Right renal cortex interstitium (tissue), 3 donors: Measurements from ENCODE around the gene EMC6. TPM values are rescaled to one million over a fixed set of nuclear protein-coding genes. Genes with fewer than 3 reads are reported as not detected.
"Not testable (repeated sequence)": the region's sequence is repeated elsewhere in the genome, so short reads cannot be mapped to it uniquely, and the experiment has no call there.

Source experiments
- DNase-seq, 3 donors: peaks; one replicate each; pipeline ENCODE4 v3.0.0-alpha.2; 2013; ENCODE audit warnings: low read depth in 3 of 3, low spot score in 2 of 3
- polyA plus RNA-seq, 3 donors: library from polyadenylated mRNA; unstranded; fragments of 120-200 nt; gene quantifications; one replicate each; pipeline ENCODE4 v1.2.1, GENCODE V29; 2013; ENCODE audit not compliant: insufficient read length in 3 of 3

Gene EMC6
- polyA plus RNA-seq, 3 donors = 22.8 to 26.7 (median 26.4) TPM

- DNase-seq = no peak
Observed at GRCh38 chr17:3679531-3680126, 11.0 kb downstream of the EMC6 start.

- no peak for DNase-seq
Observed at GRCh38 chr17:3681057-3681456, 12.4 kb downstream of the EMC6 start.

GRCh38 chr17:3681565-3681964 lies 13.0 kb downstream of the EMC6 start:
- no peak for DNase-seq

DNA sequence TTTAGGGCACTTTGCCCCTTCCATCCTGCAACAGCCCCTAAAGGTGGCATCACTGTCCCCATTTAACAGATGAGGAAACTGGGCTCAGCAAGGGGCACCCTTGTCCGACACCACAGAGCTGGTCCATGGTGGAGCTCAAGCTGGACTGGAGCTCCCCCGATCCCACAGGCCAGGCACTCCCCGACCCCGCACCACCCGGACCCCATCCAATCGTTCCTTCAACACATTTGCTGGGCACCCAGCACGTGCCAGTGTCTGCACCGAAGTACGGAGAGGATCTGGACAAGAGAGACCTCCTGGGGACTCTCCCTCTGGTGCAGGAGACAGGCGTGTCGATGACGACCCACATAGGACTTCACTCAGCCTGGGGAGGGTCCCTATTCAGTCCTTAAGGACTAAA lies 13.4 kb downstream of the EMC6 start:
- no peak for DNase-seq

- DNase-seq = no peak
Observed at GRCh38 chr17:3683054-3683511, 14.5 kb downstream of the EMC6 start.

GRCh38 chr17:3685174-3685573 lies 16.6 kb downstream of the EMC6 start:
- DNase-seq = no peak

DNA sequence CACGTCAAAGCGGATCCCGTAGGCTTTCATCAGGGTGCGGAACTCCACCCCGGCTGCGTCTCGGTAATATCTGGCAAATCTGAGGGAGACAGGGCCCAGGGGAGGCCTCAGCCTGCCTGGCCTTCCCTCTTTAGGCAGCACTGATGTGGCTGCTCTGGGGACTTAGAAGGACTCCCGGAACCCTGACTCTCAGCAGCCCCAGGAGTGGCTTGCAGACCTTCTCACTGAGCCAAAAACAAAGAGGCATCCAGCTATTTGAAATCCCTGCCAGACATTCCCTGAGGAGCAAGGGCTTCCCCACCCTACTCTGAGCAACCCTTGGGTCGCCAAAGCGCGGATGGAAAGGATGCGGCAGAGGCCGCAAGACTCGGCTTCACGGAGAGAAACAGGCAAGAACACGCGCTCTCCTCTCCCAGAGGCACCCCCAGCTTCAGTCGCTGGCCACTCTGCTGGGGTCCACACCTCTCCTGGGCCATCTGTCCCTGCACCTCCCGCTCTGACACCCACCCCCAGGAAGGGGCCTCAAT lies 19.5 kb downstream of the EMC6 start:
- DNase-seq = no peak

DNA sequence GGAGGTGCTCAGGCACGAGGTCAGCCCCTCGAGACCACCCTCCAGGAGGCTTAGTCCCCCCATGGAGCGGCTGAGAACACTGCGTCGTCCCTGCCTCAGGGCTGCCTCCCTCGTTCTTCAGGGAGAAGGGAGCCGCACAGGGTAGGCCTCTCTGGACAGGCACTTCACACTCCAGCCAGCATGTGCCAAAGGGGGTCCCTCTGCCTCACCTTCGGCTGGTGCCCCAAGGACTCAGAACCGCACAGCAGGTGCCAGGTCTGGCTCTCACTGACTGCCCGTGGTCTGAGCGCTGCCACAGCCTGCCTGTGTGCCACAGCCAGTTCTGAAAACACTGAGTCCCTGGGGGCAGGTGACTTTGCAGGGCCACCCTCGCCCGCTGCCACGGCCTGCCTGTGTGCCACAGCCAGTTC lies 20.2 kb downstream of the EMC6 start:
- DNase-seq = no peak

- no peak for DNase-seq
Observed at GRCh38 chr17:3689262-3690093, 20.9 kb downstream of the EMC6 start.

DNA sequence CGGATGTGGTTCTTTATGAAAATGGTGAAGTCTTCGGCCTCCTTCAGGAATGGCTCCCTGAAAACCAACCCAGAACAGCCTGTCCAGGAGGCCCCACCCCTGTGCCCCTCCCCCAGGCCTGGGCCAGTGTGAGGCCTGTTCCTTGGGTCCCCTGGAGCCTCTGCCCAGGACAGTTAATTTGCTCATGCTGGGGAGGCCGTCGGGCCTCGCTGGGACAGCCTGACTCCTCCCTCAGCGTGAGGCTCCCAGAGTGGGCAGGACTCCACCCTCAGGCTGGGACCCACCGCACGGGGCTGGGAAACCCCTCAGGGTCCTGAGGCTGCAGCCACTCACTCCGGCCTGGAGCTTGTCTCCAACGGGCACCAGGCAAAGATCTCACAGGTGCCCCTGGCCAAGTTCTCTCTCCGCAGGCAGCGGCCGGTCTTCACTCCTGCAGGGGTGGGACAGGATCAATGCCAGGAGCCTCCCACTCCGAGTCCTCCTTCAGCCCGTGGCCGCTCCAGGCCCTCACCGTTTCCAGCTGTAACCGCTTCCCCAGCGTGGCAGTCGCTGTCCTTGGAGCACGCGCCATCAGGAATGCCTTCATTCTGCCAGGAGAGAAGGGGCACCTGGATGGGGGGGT lies 21.6 kb downstream of the EMC6 start:
- no peak for DNase-seq

- no peak for DNase-seq
Observed at GRCh38 chr17:3691617-3692067, 23.0 kb downstream of the EMC6 start.

- no peak for DNase-seq
Observed at GRCh38 chr17:3692346-3692745, 23.7 kb downstream of the EMC6 start.

DNA sequence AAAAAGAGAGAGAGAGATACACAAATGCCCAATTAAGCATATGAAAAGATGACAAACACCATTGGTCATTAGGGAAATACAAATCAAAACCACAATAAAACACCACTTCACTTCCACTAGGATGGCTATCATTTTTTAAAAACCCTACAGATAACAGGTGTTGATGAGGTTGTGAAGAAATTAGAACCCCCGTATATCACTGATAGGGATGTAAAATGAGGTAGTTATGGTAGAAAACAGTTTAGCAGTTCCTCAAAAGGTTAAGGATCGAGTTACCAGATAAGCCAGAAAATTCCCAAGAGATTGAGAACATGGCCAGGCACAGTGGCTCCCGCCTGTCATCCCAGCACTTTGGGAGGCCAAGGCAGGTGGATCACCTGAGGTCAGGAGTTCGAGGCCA lies 24.5 kb downstream of the EMC6 start:
- DNase-seq = no peak

GRCh38 chr17:3693829-3694231 lies 25.2 kb downstream of the EMC6 start:
- no peak for DNase-seq

GRCh38 chr17:3695129-3695722 lies 26.6 kb downstream of the EMC6 start:
- DNase-seq = no peak

- DNase-seq = no peak
Observed at GRCh38 chr17:3695723-3696411, 27.3 kb downstream of the EMC6 start, which contains the start of gene P2RX5. TSS of gene P2RX5 (minus strand) at chr17:3696155. CDS start at chr17:3696005, 150 bp downstream.

DNA sequence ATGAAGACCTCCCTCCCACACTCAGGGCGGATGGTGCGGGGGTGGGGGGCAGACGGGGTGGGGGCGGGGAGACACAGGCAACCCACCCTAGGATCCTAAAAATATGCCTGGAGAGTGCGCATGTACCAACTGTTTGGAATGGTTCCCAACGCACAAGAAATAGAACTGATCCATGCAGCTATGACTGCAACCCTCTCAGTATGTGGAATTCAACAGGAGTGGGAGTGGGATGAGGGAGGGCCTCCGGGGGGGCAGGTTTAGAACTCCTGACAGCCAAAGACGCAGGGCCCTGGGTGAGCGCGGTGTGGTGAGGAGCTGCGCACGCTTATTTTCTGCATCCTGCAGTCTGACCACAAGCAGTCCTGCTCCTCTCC lies 28.5 kb downstream of the EMC6 start:
- no peak for DNase-seq

DNA sequence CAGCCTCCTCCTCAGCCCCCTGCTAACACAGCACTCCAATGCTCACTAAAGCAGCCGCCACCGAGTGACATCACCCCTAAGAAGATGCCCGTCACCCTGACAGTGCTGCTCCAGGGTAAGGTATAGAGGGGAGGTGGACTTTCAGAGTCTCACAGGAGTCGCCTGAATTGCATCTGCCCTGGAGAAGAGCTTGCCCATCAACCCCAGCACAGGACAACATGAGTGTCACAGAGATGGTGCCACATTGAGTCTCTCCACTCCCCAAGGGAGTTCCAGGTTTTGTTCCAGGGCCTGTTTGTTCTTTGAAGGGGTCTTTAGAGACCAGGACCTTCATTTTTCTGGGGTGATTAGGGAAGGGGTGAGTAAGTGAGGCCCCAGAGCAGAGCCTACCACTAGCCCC lies 29.5 kb downstream of the EMC6 start:
- no peak for DNase-seq

GRCh38 chr17:3699951-3700350 lies 31.3 kb downstream of the EMC6 start:
- DNase-seq = no peak

GRCh38 chr17:3702041-3702539 lies 33.5 kb downstream of the EMC6 start:
- not testable (repeated sequence) for DNase-seq
